HG03139 (cell line): Measurements from ENCODE around the gene RERG.

Experiments used
- ATAC-seq: cut with Tn5 transposase; IDR thresholded peaks from one replicate; pipeline ENCODE4 v1.9.1; 2021; ENCODE audit not compliant: unreplicated experiment

Gene RERG

GRCh38 chr12:15192720-15193119, 28.5 kb downstream of the RERG start:
- no peak for ATAC-seq

GRCh38 chr12:15188127-15188526, 33.1 kb downstream of the RERG start:
- ATAC-seq: no peak

- ATAC-seq: no peak
Observed at GRCh38 chr12:15186597-15186996, 34.6 kb downstream of the RERG start.

- no peak for ATAC-seq
Observed at GRCh38 chr12:15184484-15184883, 36.7 kb downstream of the RERG start.

GRCh38 chr12:15183821-15184220, 37.4 kb downstream of the RERG start:
- ATAC-seq: no peak

- ATAC-seq: no peak
Observed at GRCh38 chr12:15181017-15181683, 40.1 kb downstream of the RERG start.

GRCh38 chr12:15180325-15180724, 40.9 kb downstream of the RERG start:
- no peak for ATAC-seq

GRCh38 chr12:15179672-15180071, 41.5 kb downstream of the RERG start:
- no peak for ATAC-seq

GRCh38 chr12:15173142-15173541, 48.1 kb downstream of the RERG start:
- no peak for ATAC-seq

GRCh38 chr12:15172060-15172822, 49.0 kb downstream of the RERG start:
- no peak for ATAC-seq

GRCh38 chr12:15171012-15171655, 50.1 kb downstream of the RERG start:
- no peak for ATAC-seq

- ATAC-seq: no peak
Observed at GRCh38 chr12:15168026-15168678, 53.1 kb downstream of the RERG start.

- ATAC-seq: no peak
Observed at GRCh38 chr12:15165012-15165659, 56.1 kb downstream of the RERG start.

- no peak for ATAC-seq
Observed at GRCh38 chr12:15163030-15163976, 57.9 kb downstream of the RERG start.

GRCh38 chr12:15158083-15158482, 63.1 kb downstream of the RERG start:
- ATAC-seq: no peak

- ATAC-seq: no peak
Observed at GRCh38 chr12:15157269-15157671, 63.9 kb downstream of the RERG start.

GRCh38 chr12:15155271-15155670, 65.9 kb downstream of the RERG start:
- no peak for ATAC-seq

- ATAC-seq: no peak
Observed at GRCh38 chr12:15154103-15154502, 67.1 kb downstream of the RERG start.

- no peak for ATAC-seq
Observed at GRCh38 chr12:15152868-15153267, 68.3 kb downstream of the RERG start.

GRCh38 chr12:15152456-15152855, 68.8 kb downstream of the RERG start:
- ATAC-seq: no peak
